IMR-90 (cell line): ENCODE data around the gene NDUFA13.

Source experiments
- CEBPB ChIP-seq: IDR thresholded peaks from 2 replicates; pipeline ENCODE4 v1.6.1; 2012; ENCODE audit warnings: low read depth, low read length, improper control_type of control experiment
- CHD1 ChIP-seq: IDR thresholded peaks from 2 replicates; pipeline ENCODE4 v1.6.1; 2012; ENCODE audit warnings: low read depth, low read length, improper control_type of control experiment
- CTCF ChIP-seq: conservative IDR thresholded peaks from 2 replicates; pipeline ENCODE4 v1.5.1; 2012; ENCODE audit warnings: mild to moderate bottlenecking, low read depth, low read length, improper control_type of control experiment
- MAFK ChIP-seq: IDR thresholded peaks from 2 replicates; pipeline ENCODE4 v1.6.1; 2012; ENCODE audit warnings: low read depth, low read length, improper control_type of control experiment
- MXI1 ChIP-seq: IDR thresholded peaks from 2 replicates; pipeline ENCODE4 v1.6.1; 2012; ENCODE audit warnings: low read depth, mild to moderate bottlenecking, low read length, moderate library complexity, borderline replicate concordance
- POLR2A ChIP-seq: IDR thresholded peaks from 2 replicates; pipeline ENCODE4 v1.6.1; 2012; ENCODE audit warnings: mild to moderate bottlenecking, low read depth, low read length
- RAD21 ChIP-seq: IDR thresholded peaks from 2 replicates; pipeline ENCODE4 v1.6.1; 2012; ENCODE audit warnings: low read length, improper control_type of control experiment
- RCOR1 ChIP-seq: IDR thresholded peaks from 2 replicates; pipeline ENCODE4 v1.6.1; 2012; ENCODE audit warnings: mild to moderate bottlenecking, low read length, improper control_type of control experiment; ENCODE audit not compliant: insufficient replicate concordance
- RFX5 ChIP-seq: IDR thresholded peaks from 2 replicates; pipeline ENCODE4 v1.8.0; 2012; ENCODE audit warnings: low read depth, mild to moderate bottlenecking, low read length, moderate library complexity
- SMC3 ChIP-seq: fragments of 150-350 bp; IDR thresholded peaks from 2 replicates; pipeline ENCODE4 v1.6.1; 2016; ENCODE audit warnings: low read depth, mild to moderate bottlenecking, antibody characterized with exemption, low read length, moderate library complexity
- USF2 ChIP-seq: fragments of 150-350 bp; IDR thresholded peaks from 2 replicates; pipeline ENCODE4 v1.6.1; 2017; ENCODE audit warnings: mild to moderate bottlenecking, antibody characterized with exemption, low read length, low read depth

- TF ChIP-seq CTCF, result no peak
- TF ChIP-seq MXI1, result no peak
- no peak for TF ChIP-seq MAFK
- no peak for TF ChIP-seq POLR2A
- no peak for TF ChIP-seq CHD1
- TF ChIP-seq RAD21, result no peak
- TF ChIP-seq SMC3, result no peak
- no peak for TF ChIP-seq CEBPB
- no peak for TF ChIP-seq USF2
- TF ChIP-seq RCOR1, result no peak
- TF ChIP-seq RFX5, result no peak
Measured at GRCh38 chr19:19537075-19538048, 21.3 kb downstream of the NDUFA13 start.
